OCI-LY7 (cell line): ENCODE results near the gene PTPRT. TPM values are rescaled to one million over a fixed set of nuclear protein-coding genes. Genes with fewer than 3 reads are reported as not detected.

Experiments used
- BruUV-seq: library from RNA; stranded (reverse); fragments of 400-500 nt; replicated peaks from 2 replicates; lab custom pipeline; 2021; lab: Mats Ljungman, UMichigan
- CTCF ChIA-PET: fragments of 300-600 bp; sonication (Branson Sonifier 250); formaldehyde crosslinking; loops from one replicate; lab custom pipeline; 2022; ENCODE audit warnings: antibody characterized with exemption; ENCODE audit not compliant: unreplicated experiment; lab: Charles Lee
- POLR2A ChIA-PET: fragments of 300-600 bp; sonication (Branson Sonifier 250); formaldehyde crosslinking; loops from one replicate; lab custom pipeline; 2022; ENCODE audit warnings: antibody characterized with exemption; lab: Charles Lee
- DNase-seq: peaks from one replicate; pipeline ENCODE4 v3.0.0-alpha.2; 2015; ENCODE audit warnings: low spot score
- H2AFZ ChIP-seq: fragments of 200-600 bp; sonication (generic), shearing (Covaris generic); 2 replicates; pipeline ENCODE4 v1.6.1; 2014; ENCODE audit warnings: mild to moderate bottlenecking, antibody characterized with exemption, low read length, moderate library complexity
- H3K27ac ChIP-seq: fragments of 200-600 bp; sonication (generic); 2 replicates; pipeline ENCODE4 v1.5.1; 2014; ENCODE audit warnings: mixed run types, low read depth, mild to moderate bottlenecking, moderate library complexity, low read length, inconsistent platforms; ENCODE audit not compliant: poor library complexity, severe bottlenecking
- H3K36me3 ChIP-seq: fragments of 200-600 bp; sonication (generic); 2 replicates; pipeline ENCODE4 v1.6.1; 2014; ENCODE audit warnings: mild to moderate bottlenecking, antibody characterized with exemption, low read length, moderate library complexity, mixed read lengths; ENCODE audit not compliant: insufficient read depth
- H3K4me1 ChIP-seq: fragments of 200-600 bp; sonication (generic); 2 replicates; pipeline ENCODE4 v1.5.1; 2014; ENCODE audit warnings: mild to moderate bottlenecking, low read length; ENCODE audit not compliant: insufficient read depth, poor library complexity, severe bottlenecking
- H3K4me2 ChIP-seq: fragments of 200-600 bp; sonication (generic); 2 replicates; pipeline ENCODE4 v1.6.1; 2014; ENCODE audit warnings: mild to moderate bottlenecking, low read length
- H3K4me3 ChIP-seq: fragments of 200-600 bp; sonication (generic); 2 replicates; pipeline ENCODE4 v1.5.1; 2014; ENCODE audit warnings: mild to moderate bottlenecking, low read depth, low read length; ENCODE audit not compliant: poor library complexity, severe bottlenecking
- H3K79me2 ChIP-seq: fragments of 200-600 bp; sonication (generic); 2 replicates; pipeline ENCODE4 v1.6.1; 2016; ENCODE audit warnings: low read depth, mild to moderate bottlenecking, low read length, moderate library complexity, mixed read lengths; ENCODE audit not compliant: insufficient read depth
- H3K9me2 ChIP-seq: fragments of 200-600 bp; sonication (generic); 2 replicates; pipeline ENCODE4 v1.6.1; 2016; ENCODE audit warnings: mild to moderate bottlenecking, low read length, mixed read lengths; ENCODE audit not compliant: insufficient read depth
- H3K9me3 ChIP-seq: fragments of 200-600 bp; sonication (generic); 2 replicates; pipeline ENCODE4 v1.6.1; 2014; ENCODE audit warnings: mild to moderate bottlenecking, mixed run types, low read length, mixed read lengths
- H4K20me1 ChIP-seq: fragments of 200-600 bp; sonication (generic); 2 replicates; pipeline ENCODE4 v1.6.1; 2014; ENCODE audit warnings: mild to moderate bottlenecking, antibody characterized with exemption, low read length, moderate library complexity, mixed read lengths; ENCODE audit not compliant: insufficient read depth
- EZH2phosphoT487 ChIP-seq: fragments of 200-600 bp; sonication (generic); IDR thresholded peaks from 2 replicates; pipeline ENCODE4 v1.6.1; 2018; ENCODE audit warnings: low read depth, borderline replicate concordance, mild to moderate bottlenecking, mixed run types, antibody characterized with exemption, low read length, moderate library complexity, mixed read lengths
- intact Hi-C: fragments of 100-400 bp; cut with micrococcal nuclease; formaldehyde crosslinking; loops from one replicate; pipeline ENCODE4 v1.10.0; 2022; ENCODE audit not compliant: unreplicated experiment
- total RNA-seq, 2 experiments: library from RNA; depleted of rRNA in 1 of 2; stranded (reverse); fragments of >200 nt in 1 of 2; shearing (Covaris generic) in 1 of 2; gene quantifications; 2 replicates each; pipeline ENCODE4 v1.2.3, GENCODE V29; 2014 to 2022
- TF ChIP-seq, protein P1 (sequence below): fragments of 200-600 bp; sonication (generic); conservative IDR thresholded peaks from 2 replicates; pipeline ENCODE4 v1.5.1; 2014; ENCODE audit warnings: mild to moderate bottlenecking, antibody characterized with exemption, low read length, moderate library complexity, mixed read lengths

The PTPRT gene
- total RNA-seq, 2 experiments from 2014 or later: not detected

DNA sequence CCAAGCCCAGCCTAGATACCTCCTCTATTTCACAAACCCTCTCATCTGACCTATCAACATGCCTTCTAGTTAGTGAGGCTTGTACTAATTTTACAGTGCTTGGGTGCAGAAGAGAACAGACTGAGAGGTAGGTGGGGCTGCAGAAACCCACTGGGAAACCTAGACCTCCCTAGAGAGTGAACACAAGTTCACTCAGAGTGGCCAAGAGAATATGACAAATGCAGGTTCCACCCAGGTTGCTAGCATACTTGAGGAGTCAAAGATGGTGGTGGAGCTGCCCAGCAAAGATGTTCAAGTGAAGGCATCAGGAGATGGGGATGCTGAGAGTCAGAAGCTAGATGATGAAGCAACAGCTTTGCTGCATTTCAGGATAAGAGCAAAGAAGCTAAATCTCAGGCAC lies 337.0 kb downstream of the PTPRT start:
- intact Hi-C loops: no loop called here
- no peaks in the 10 kb centered on the region for H4K20me1 ChIP-seq
- no peaks in the 10 kb centered on the region for H3K36me3 ChIP-seq
- no peak overlapping the region for H3K4me3 ChIP-seq
- DNase-seq: no peak
- no peaks in the 10 kb centered on the region for H3K4me1 ChIP-seq
- H3K4me2 ChIP-seq: no peak overlapping the region
- no TSS peak for BruUV-seq
- no peak for TF ChIP-seq EZH2phosphoT487
- TF ChIP-seq, protein P1, sequence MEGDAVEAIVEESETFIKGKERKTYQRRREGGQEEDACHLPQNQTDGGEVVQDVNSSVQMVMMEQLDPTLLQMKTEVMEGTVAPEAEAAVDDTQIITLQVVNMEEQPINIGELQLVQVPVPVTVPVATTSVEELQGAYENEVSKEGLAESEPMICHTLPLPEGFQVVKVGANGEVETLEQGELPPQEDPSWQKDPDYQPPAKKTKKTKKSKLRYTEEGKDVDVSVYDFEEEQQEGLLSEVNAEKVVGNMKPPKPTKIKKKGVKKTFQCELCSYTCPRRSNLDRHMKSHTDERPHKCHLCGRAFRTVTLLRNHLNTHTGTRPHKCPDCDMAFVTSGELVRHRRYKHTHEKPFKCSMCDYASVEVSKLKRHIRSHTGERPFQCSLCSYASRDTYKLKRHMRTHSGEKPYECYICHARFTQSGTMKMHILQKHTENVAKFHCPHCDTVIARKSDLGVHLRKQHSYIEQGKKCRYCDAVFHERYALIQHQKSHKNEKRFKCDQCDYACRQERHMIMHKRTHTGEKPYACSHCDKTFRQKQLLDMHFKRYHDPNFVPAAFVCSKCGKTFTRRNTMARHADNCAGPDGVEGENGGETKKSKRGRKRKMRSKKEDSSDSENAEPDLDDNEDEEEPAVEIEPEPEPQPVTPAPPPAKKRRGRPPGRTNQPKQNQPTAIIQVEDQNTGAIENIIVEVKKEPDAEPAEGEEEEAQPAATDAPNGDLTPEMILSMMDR: no peak
- H3K27ac ChIP-seq: no peak overlapping the region
- H3K9me2 ChIP-seq: no peaks in the 10 kb centered on the region
- H3K79me2 ChIP-seq: no peaks in the 10 kb centered on the region
- no peaks in the 10 kb centered on the region for H3K9me3 ChIP-seq
- ChIA-PET CTCF (no interaction called here), POLR2A (no interaction called here)
- H2AFZ ChIP-seq: no peak overlapping the region

DNA sequence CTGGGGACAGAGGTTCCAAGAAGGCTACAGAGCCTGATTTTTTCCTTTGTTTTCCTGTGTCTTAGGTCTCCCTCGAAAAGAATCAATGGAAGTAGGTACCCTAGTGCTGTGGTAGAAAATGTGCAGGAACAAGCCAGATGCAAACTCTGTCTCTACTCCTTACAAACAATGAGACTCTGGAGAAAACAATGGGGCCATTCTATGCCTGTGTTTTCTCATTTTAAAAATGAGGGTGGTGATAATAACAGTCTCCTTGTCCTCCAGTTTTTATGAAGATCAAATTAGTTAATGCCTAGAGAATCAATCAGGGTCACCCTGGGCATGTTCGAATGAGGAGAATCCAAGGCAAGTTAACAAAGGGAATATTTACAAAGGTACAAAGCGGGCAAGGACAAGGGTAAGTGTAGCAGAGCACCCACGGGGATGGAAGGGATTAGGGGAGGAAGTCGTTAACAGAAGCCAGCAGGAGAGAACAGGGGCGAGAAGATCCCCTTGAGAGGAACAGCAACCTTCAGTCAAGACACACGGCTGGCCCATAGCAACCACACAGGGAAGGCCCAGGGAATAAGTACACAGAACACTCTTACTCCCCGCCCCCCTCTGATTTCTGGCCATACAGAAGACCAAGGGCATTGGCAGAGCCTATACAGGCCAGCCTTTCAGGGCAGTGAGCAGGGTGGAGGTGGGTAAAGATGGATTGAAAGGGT lies 342.8 kb downstream of the PTPRT start:
- Histone ChIP-seq H3K4me2 (no peak overlapping the region), H4K20me1 (no peaks in the 10 kb centered on the region)

DNA sequence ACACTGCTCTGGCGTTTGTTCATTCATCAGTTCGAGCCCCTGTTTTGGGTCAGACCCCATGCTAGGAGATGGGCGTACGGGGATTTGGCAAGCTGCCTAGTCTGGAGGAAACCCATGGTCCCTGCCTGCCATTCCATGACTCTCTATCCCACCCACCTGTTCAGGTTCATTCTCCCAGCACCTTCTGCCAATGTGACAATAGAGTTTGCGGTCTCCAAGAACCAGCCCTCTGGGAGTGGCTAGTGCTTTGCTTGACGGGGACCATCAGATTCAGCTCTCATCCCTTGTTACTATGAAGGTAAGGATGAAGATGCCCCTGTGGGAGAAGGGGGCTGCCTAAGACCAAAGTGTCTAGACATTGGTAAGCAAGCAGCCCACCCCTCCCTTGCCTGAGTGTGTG lies 345.0 kb downstream of the PTPRT start:
- Histone ChIP-seq H3K27ac (no peak overlapping the region), H3K4me2 (no peak overlapping the region), H2AFZ (no peak overlapping the region), H3K9me2 (no peaks in the 10 kb centered on the region), H3K4me1 (no peaks in the 10 kb centered on the region), H3K36me3 (no peaks in the 10 kb centered on the region), H3K79me2 (no peaks in the 10 kb centered on the region), H3K9me3 (no peaks in the 10 kb centered on the region), H3K4me3 (no peak overlapping the region), H4K20me1 (no peaks in the 10 kb centered on the region)
- no peak for DNase-seq
- TF ChIP-seq, protein P1: no peak
- no peak for TF ChIP-seq EZH2phosphoT487
- ChIA-PET CTCF (no interaction called here), POLR2A (no interaction called here)
- intact Hi-C loops: no loop called here
- BruUV-seq: no TSS peak

More for the DNA sequence above, 342.8 kb downstream of the PTPRT start:
- BruUV-seq: no TSS peak
- intact Hi-C loops: no loop called here
- Histone ChIP-seq H3K9me2 (no peaks in the 10 kb centered on the region), H3K27ac (no peak overlapping the region), H3K79me2 (no peaks in the 10 kb centered on the region), H2AFZ (no peak overlapping the region), H3K4me3 (no peak overlapping the region), H3K9me3 (no peaks in the 10 kb centered on the region), H3K36me3 (no peaks in the 10 kb centered on the region), H3K4me1 (no peaks in the 10 kb centered on the region)
- DNase-seq: no peak
- TF ChIP-seq, protein P1: no peak
- no peak for TF ChIP-seq EZH2phosphoT487
- POLR2A ChIA-PET: interaction anchor here (0.6 kb wide), 1 partner anchor 623 kb away, joined by 3 read pairs; no protein-coding TSS in a partner anchor
- CTCF ChIA-PET: no interaction called here
